H1 (cell line): ENCODE measurements around the gene SFMBT2.
"Not testable (repeated sequence)": the region's sequence is repeated elsewhere in the genome, so short reads cannot be mapped to it uniquely, and the experiment has no call there.

Experiments used
- CHD2 ChIP-seq: IDR thresholded peaks from 2 replicates; pipeline ENCODE4 v1.6.1; 2012; ENCODE audit warnings: low read length, improper control_type of control experiment
- EGR1 ChIP-seq: IDR thresholded peaks from 2 replicates; pipeline ENCODE4 v1.6.1; 2011; ENCODE audit warnings: low read depth, low read length, borderline replicate concordance
- EP300 ChIP-seq, 2 experiments: IDR thresholded peaks; 1 replicate in 1 of 2; 2 replicates in 1 of 2; pipeline ENCODE4 v1.6.1; 2011 to 2012; ENCODE audit warnings: low read depth in 2 of 2, low read length in 2 of 2, mild to moderate bottlenecking in 2 of 2, borderline replicate concordance in 1 of 2, inconsistent platforms in 1 of 2, moderate library complexity in 1 of 2
- FOSL1 ChIP-seq: IDR thresholded peaks from 2 replicates; pipeline ENCODE4 v1.6.1; 2011; ENCODE audit warnings: mild to moderate bottlenecking, low read depth, low read length, moderate library complexity; ENCODE audit not compliant: insufficient read depth
- GTF2F1 ChIP-seq: IDR thresholded peaks from 2 replicates; pipeline ENCODE4 v1.6.1; 2012; ENCODE audit warnings: low read depth, low read length, improper control_type of control experiment, borderline replicate concordance
- JUND ChIP-seq: IDR thresholded peaks from 2 replicates; pipeline ENCODE4 v1.6.1; 2011; ENCODE audit warnings: mild to moderate bottlenecking, improper control_type of control experiment, low read length
- POU5F1 ChIP-seq: IDR thresholded peaks from 2 replicates; pipeline ENCODE4 v1.6.1; 2011; ENCODE audit warnings: low read depth, mild to moderate bottlenecking, low read length, moderate library complexity
- RAD21 ChIP-seq, 2 experiments: IDR thresholded peaks in 1 of 2; conservative IDR thresholded peaks in 1 of 2; 2 replicates each; pipeline ENCODE4 v1.6.1; 2011; ENCODE audit warnings: low read depth in 2 of 2, low read length in 2 of 2, improper control_type of control experiment in 1 of 2, inconsistent platforms in 1 of 2, mild to moderate bottlenecking in 1 of 2, moderate library complexity in 1 of 2
- RXRA ChIP-seq: IDR thresholded peaks from 2 replicates; pipeline ENCODE4 v1.6.1; 2011; ENCODE audit warnings: low read depth, mild to moderate bottlenecking, low read length, moderate library complexity; ENCODE audit not compliant: insufficient read depth
- SP1 ChIP-seq: IDR thresholded peaks from 2 replicates; pipeline ENCODE4 v1.6.1; 2011; ENCODE audit warnings: low read depth, low read length
- SRF ChIP-seq: IDR thresholded peaks from 2 replicates; pipeline ENCODE4 v1.6.1; 2011; ENCODE audit warnings: mild to moderate bottlenecking, low read depth, low read length, moderate library complexity
- TF ChIP-seq, protein P1 (sequence below), 3 experiments: IDR thresholded peaks; 1 replicate in 2 of 3; 2 replicates in 1 of 3; pipeline versions ENCODE4 v1.5.1 to v1.6.1; 2011; ENCODE audit warnings: low read length in 3 of 3, mild to moderate bottlenecking in 3 of 3, inconsistent platforms in 2 of 3, low read depth in 1 of 3, moderate library complexity in 1 of 3; ENCODE audit not compliant: insufficient read depth in 1 of 3; ENCODE audit errors: control extremely low read depth in 1 of 3
- TF ChIP-seq, protein P2 (sequence below): fragments of 300-600 bp; sonication (generic); IDR thresholded peaks from 2 replicates; pipeline ENCODE4 v1.7.1; 2012; ENCODE audit warnings: low read length, moderate library complexity, mild to moderate bottlenecking, inconsistent platforms; ENCODE audit not compliant: insufficient replicate concordance
- TF ChIP-seq, protein P3 (sequence below): IDR thresholded peaks from 2 replicates; pipeline ENCODE4 v1.6.1; 2012; ENCODE audit warnings: inconsistent platforms

GRCh38 chr10:7190772-7191171 is 220.1 kb downstream of the SFMBT2 start:
- TF ChIP-seq, protein P1, sequence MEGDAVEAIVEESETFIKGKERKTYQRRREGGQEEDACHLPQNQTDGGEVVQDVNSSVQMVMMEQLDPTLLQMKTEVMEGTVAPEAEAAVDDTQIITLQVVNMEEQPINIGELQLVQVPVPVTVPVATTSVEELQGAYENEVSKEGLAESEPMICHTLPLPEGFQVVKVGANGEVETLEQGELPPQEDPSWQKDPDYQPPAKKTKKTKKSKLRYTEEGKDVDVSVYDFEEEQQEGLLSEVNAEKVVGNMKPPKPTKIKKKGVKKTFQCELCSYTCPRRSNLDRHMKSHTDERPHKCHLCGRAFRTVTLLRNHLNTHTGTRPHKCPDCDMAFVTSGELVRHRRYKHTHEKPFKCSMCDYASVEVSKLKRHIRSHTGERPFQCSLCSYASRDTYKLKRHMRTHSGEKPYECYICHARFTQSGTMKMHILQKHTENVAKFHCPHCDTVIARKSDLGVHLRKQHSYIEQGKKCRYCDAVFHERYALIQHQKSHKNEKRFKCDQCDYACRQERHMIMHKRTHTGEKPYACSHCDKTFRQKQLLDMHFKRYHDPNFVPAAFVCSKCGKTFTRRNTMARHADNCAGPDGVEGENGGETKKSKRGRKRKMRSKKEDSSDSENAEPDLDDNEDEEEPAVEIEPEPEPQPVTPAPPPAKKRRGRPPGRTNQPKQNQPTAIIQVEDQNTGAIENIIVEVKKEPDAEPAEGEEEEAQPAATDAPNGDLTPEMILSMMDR (IDR thresholded peaks at IDR 0.05; ENCODE audit: control extremely low read depth in 1 of 3, insufficient read depth in 1 of 3, low read depth in 1 of 3, low read length in 3 of 3) = not testable (repeated sequence)
- not testable (repeated sequence) for TF ChIP-seq CHD2; JUND; EGR1; SP1; RXRA; RAD21 (IDR thresholded peaks at IDR 0.05 in 1 of 2, conservative IDR thresholded peaks at IDR 0.05 in 1 of 2; ENCODE audit: low read depth in 2 of 2, low read length in 2 of 2); GTF2F1; SRF; EP300 (IDR thresholded peaks at IDR 0.05; ENCODE audit: borderline replicate concordance in 1 of 2, low read depth in 2 of 2, low read length in 2 of 2); POU5F1; FOSL1
- TF ChIP-seq, protein P2, sequence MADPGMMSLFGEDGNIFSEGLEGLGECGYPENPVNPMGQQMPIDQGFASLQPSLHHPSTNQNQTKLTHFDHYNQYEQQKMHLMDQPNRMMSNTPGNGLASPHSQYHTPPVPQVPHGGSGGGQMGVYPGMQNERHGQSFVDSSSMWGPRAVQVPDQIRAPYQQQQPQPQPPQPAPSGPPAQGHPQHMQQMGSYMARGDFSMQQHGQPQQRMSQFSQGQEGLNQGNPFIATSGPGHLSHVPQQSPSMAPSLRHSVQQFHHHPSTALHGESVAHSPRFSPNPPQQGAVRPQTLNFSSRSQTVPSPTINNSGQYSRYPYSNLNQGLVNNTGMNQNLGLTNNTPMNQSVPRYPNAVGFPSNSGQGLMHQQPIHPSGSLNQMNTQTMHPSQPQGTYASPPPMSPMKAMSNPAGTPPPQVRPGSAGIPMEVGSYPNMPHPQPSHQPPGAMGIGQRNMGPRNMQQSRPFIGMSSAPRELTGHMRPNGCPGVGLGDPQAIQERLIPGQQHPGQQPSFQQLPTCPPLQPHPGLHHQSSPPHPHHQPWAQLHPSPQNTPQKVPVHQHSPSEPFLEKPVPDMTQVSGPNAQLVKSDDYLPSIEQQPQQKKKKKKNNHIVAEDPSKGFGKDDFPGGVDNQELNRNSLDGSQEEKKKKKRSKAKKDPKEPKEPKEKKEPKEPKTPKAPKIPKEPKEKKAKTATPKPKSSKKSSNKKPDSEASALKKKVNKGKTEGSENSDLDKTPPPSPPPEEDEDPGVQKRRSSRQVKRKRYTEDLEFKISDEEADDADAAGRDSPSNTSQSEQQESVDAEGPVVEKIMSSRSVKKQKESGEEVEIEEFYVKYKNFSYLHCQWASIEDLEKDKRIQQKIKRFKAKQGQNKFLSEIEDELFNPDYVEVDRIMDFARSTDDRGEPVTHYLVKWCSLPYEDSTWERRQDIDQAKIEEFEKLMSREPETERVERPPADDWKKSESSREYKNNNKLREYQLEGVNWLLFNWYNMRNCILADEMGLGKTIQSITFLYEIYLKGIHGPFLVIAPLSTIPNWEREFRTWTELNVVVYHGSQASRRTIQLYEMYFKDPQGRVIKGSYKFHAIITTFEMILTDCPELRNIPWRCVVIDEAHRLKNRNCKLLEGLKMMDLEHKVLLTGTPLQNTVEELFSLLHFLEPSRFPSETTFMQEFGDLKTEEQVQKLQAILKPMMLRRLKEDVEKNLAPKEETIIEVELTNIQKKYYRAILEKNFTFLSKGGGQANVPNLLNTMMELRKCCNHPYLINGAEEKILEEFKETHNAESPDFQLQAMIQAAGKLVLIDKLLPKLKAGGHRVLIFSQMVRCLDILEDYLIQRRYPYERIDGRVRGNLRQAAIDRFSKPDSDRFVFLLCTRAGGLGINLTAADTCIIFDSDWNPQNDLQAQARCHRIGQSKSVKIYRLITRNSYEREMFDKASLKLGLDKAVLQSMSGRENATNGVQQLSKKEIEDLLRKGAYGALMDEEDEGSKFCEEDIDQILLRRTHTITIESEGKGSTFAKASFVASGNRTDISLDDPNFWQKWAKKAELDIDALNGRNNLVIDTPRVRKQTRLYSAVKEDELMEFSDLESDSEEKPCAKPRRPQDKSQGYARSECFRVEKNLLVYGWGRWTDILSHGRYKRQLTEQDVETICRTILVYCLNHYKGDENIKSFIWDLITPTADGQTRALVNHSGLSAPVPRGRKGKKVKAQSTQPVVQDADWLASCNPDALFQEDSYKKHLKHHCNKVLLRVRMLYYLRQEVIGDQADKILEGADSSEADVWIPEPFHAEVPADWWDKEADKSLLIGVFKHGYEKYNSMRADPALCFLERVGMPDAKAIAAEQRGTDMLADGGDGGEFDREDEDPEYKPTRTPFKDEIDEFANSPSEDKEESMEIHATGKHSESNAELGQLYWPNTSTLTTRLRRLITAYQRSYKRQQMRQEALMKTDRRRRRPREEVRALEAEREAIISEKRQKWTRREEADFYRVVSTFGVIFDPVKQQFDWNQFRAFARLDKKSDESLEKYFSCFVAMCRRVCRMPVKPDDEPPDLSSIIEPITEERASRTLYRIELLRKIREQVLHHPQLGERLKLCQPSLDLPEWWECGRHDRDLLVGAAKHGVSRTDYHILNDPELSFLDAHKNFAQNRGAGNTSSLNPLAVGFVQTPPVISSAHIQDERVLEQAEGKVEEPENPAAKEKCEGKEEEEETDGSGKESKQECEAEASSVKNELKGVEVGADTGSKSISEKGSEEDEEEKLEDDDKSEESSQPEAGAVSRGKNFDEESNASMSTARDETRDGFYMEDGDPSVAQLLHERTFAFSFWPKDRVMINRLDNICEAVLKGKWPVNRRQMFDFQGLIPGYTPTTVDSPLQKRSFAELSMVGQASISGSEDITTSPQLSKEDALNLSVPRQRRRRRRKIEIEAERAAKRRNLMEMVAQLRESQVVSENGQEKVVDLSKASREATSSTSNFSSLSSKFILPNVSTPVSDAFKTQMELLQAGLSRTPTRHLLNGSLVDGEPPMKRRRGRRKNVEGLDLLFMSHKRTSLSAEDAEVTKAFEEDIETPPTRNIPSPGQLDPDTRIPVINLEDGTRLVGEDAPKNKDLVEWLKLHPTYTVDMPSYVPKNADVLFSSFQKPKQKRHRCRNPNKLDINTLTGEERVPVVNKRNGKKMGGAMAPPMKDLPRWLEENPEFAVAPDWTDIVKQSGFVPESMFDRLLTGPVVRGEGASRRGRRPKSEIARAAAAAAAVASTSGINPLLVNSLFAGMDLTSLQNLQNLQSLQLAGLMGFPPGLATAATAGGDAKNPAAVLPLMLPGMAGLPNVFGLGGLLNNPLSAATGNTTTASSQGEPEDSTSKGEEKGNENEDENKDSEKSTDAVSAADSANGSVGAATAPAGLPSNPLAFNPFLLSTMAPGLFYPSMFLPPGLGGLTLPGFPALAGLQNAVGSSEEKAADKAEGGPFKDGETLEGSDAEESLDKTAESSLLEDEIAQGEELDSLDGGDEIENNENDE = not testable (repeated sequence)
- TF ChIP-seq, protein P3, sequence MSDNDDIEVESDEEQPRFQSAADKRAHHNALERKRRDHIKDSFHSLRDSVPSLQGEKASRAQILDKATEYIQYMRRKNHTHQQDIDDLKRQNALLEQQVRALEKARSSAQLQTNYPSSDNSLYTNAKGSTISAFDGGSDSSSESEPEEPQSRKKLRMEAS = not testable (repeated sequence)
